GM12873 (cell line): ENCODE data around the gene MAML2.

Experiments used
- CTCF ChIP-seq: IDR thresholded peaks from 2 replicates; pipeline ENCODE4 v1.5.1; 2012; ENCODE audit warnings: low read depth, mild to moderate bottlenecking, moderate library complexity, low read length, control low read depth; ENCODE audit not compliant: insufficient read depth; ENCODE audit errors: missing control alignments

MAML2 gene

GRCh38 chr11:95996621-95997235 is 346.3 kb downstream of the MAML2 start:
- no peak for TF ChIP-seq CTCF

GRCh38 chr11:95994329-95994728 is 348.7 kb downstream of the MAML2 start:
- TF ChIP-seq CTCF = no peak

GRCh38 chr11:95993438-95994298 is 349.3 kb downstream of the MAML2 start:
- no peak for TF ChIP-seq CTCF

GRCh38 chr11:95991545-95991944 is 351.4 kb downstream of the MAML2 start:
- TF ChIP-seq CTCF = no peak

GRCh38 chr11:95991101-95991500 is 351.9 kb downstream of the MAML2 start:
- TF ChIP-seq CTCF = no peak

GRCh38 chr11:95989780-95990179 is 353.2 kb downstream of the MAML2 start:
- TF ChIP-seq CTCF = no peak

GRCh38 chr11:95989076-95989605 is 353.9 kb downstream of the MAML2 start:
- TF ChIP-seq CTCF = no peak
